Astrocyte of the spinal cord (primary cell): Measurements from ENCODE around the gene WRAP73.

Experiments
- DNase-seq: peaks from one replicate; pipeline ENCODE4 v3.0.0; 2011; ENCODE audit warnings: low read depth, low spot score
- H3K4me3 ChIP-seq: 2 replicates; pipeline ENCODE4 v1.5.1; 2011; ENCODE audit warnings: low read depth, mild to moderate bottlenecking, low read length, moderate library complexity
- CTCF ChIP-seq: IDR thresholded peaks from 2 replicates; pipeline ENCODE4 v1.5.1; 2012; ENCODE audit warnings: low read depth, mild to moderate bottlenecking, low read length, inconsistent platforms
- in situ Hi-C: cut with HindIII; loops from 2 replicates; pipeline ENCODE4 v1.10.0; 2017; ENCODE audit warnings: low sequenced_read_pairs

The WRAP73 gene

GRCh38 chr1:3593745-3594144 is 56.2 kb downstream of the WRAP73 start:
- TF ChIP-seq CTCF, result no peak
- no peak for DNase-seq
- in situ Hi-C loops, result no loop called here
- no peak overlapping the region for H3K4me3 ChIP-seq

GRCh38 chr1:3593334-3593733 is 56.6 kb downstream of the WRAP73 start:
- no peak for TF ChIP-seq CTCF
- in situ Hi-C loops, result no loop called here
- H3K4me3 ChIP-seq, result no peak overlapping the region
- DNase-seq, result no peak

- no peak for DNase-seq
- in situ Hi-C loops, result no loop called here
- no peak overlapping the region for H3K4me3 ChIP-seq
- TF ChIP-seq CTCF, result no peak
These were observed 58.7 kb downstream of the WRAP73 start for GRCh38 chr1:3590951-3591865.

- no peak for TF ChIP-seq CTCF
- H3K4me3 ChIP-seq, result no peak overlapping the region
- DNase-seq, result no peak
- in situ Hi-C loops, result no loop called here
These were observed 59.7 kb downstream of the WRAP73 start for GRCh38 chr1:3590139-3590763.

GRCh38 chr1:3588395-3588794 is 61.5 kb downstream of the WRAP73 start:
- TF ChIP-seq CTCF, result no peak
- DNase-seq, result no peak
- in situ Hi-C loops, result no loop called here
- no peak overlapping the region for H3K4me3 ChIP-seq

- no peak overlapping the region for H3K4me3 ChIP-seq
- no peak for TF ChIP-seq CTCF
- in situ Hi-C loops, result no loop called here
- DNase-seq, result no peak
These were observed 62.7 kb downstream of the WRAP73 start for GRCh38 chr1:3586986-3587759.
